ENCODE measurements around the gene PYM1.
"Not testable (repeated sequence)": the region's sequence is repeated elsewhere in the genome, so short reads cannot be mapped to it uniquely, and the experiment has no call there.

GRCh38 chr12:55923648-55924047 lies 4.0 kb downstream of the PYM1 start:
- not testable (repeated sequence) for TF ChIP-seq EGR1 (IDR thresholded peaks at IDR 0.05; ENCODE audit: low read depth); EZH2phosphoT487 (IDR thresholded peaks at IDR 0.05; ENCODE audit: borderline replicate concordance); POLR2AphosphoS5 (IDR thresholded peaks at IDR 0.05; ENCODE audit: low read depth, low read length); CEBPB (IDR thresholded peaks at IDR 0.05; ENCODE audit: low read depth); POLR2A (IDR thresholded peaks at IDR 0.05; ENCODE audit: borderline replicate concordance, extremely low read depth, insufficient read depth, insufficient read length); EZH2 (IDR thresholded peaks at IDR 0.05); JUND (IDR thresholded peaks at IDR 0.05); ZFX (IDR thresholded peaks at IDR 0.05); SP1 (IDR thresholded peaks at IDR 0.05; ENCODE audit: low read depth)
- TF ChIP-seq, protein P1, sequence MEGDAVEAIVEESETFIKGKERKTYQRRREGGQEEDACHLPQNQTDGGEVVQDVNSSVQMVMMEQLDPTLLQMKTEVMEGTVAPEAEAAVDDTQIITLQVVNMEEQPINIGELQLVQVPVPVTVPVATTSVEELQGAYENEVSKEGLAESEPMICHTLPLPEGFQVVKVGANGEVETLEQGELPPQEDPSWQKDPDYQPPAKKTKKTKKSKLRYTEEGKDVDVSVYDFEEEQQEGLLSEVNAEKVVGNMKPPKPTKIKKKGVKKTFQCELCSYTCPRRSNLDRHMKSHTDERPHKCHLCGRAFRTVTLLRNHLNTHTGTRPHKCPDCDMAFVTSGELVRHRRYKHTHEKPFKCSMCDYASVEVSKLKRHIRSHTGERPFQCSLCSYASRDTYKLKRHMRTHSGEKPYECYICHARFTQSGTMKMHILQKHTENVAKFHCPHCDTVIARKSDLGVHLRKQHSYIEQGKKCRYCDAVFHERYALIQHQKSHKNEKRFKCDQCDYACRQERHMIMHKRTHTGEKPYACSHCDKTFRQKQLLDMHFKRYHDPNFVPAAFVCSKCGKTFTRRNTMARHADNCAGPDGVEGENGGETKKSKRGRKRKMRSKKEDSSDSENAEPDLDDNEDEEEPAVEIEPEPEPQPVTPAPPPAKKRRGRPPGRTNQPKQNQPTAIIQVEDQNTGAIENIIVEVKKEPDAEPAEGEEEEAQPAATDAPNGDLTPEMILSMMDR (IDR thresholded peaks at IDR 0.05 in 2 of 3, conservative IDR thresholded peaks at IDR 0.05 in 1 of 3; ENCODE audit: borderline replicate concordance in 1 of 3, insufficient read depth in 1 of 3, low read depth in 2 of 3, low read length in 2 of 3) = not testable (repeated sequence)
- TF ChIP-seq, protein P2, sequence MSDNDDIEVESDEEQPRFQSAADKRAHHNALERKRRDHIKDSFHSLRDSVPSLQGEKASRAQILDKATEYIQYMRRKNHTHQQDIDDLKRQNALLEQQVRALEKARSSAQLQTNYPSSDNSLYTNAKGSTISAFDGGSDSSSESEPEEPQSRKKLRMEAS (IDR thresholded peaks at IDR 0.05) = not testable (repeated sequence)
- TF ChIP-seq, protein P3, sequence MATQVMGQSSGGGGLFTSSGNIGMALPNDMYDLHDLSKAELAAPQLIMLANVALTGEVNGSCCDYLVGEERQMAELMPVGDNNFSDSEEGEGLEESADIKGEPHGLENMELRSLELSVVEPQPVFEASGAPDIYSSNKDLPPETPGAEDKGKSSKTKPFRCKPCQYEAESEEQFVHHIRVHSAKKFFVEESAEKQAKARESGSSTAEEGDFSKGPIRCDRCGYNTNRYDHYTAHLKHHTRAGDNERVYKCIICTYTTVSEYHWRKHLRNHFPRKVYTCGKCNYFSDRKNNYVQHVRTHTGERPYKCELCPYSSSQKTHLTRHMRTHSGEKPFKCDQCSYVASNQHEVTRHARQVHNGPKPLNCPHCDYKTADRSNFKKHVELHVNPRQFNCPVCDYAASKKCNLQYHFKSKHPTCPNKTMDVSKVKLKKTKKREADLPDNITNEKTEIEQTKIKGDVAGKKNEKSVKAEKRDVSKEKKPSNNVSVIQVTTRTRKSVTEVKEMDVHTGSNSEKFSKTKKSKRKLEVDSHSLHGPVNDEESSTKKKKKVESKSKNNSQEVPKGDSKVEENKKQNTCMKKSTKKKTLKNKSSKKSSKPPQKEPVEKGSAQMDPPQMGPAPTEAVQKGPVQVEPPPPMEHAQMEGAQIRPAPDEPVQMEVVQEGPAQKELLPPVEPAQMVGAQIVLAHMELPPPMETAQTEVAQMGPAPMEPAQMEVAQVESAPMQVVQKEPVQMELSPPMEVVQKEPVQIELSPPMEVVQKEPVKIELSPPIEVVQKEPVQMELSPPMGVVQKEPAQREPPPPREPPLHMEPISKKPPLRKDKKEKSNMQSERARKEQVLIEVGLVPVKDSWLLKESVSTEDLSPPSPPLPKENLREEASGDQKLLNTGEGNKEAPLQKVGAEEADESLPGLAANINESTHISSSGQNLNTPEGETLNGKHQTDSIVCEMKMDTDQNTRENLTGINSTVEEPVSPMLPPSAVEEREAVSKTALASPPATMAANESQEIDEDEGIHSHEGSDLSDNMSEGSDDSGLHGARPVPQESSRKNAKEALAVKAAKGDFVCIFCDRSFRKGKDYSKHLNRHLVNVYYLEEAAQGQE (IDR thresholded peaks at IDR 0.05; ENCODE audit: low read depth) = not testable (repeated sequence)

Measured in HCT116 (cell line).